Articular chondrocyte of knee joint (primary cell): Measurements from ENCODE around the gene ANXA1. TPM values are rescaled to one million over a fixed set of nuclear protein-coding genes. Genes with fewer than 3 reads are reported as not detected.

ENCODE experiments used
- total RNA-seq: library from RNA; depleted of rRNA; stranded (reverse); fragments of >200 nt; gene quantifications from 2 replicates; pipeline ENCODE4 v1.2.3, GENCODE V29; 2012

ANXA1 gene, protein sequence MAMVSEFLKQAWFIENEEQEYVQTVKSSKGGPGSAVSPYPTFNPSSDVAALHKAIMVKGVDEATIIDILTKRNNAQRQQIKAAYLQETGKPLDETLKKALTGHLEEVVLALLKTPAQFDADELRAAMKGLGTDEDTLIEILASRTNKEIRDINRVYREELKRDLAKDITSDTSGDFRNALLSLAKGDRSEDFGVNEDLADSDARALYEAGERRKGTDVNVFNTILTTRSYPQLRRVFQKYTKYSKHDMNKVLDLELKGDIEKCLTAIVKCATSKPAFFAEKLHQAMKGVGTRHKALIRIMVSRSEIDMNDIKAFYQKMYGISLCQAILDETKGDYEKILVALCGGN
- 801 and 829 TPM in 2 replicates for total RNA-seq

GRCh38 chr9:73151653-73152542 is at the start of gene ANXA1:
Gene ANXA1 (plus strand): TSS chr9:73151865. CDS start chr9:73158536, 6,671 bp downstream.

Other genes starting within 250 kb of the ANXA1 start
- gene ALDH1A1, start 198.8 kb upstream of the ANXA1 start, total RNA-seq: under 0.01 and 0.22 TPM in 2 replicates